Breast epithelium (tissue), 4 donors: ENCODE results near the gene KRTAP9-1. TPM values are rescaled to one million over a fixed set of nuclear protein-coding genes. Genes with fewer than 3 reads are reported as not detected.

Experiments
- DNase-seq, 2 donors: peaks; one replicate each; pipeline ENCODE4 v3.0.0-alpha.2; 2019; ENCODE audit warnings: low spot score in 2 of 2
- H3K27ac ChIP-seq, 2 donors: fragments of 200-600 bp; sonication (generic) in 1 of 2; one replicate each; pipeline ENCODE4 v1.5.1; 2016 to 2019; ENCODE audit warnings: mild to moderate bottlenecking in 1 of 2
- H3K27me3 ChIP-seq, 2 donors: fragments of 200-600 bp; sonication (generic) in 1 of 2; one replicate each; pipeline versions ENCODE4 v1.5.1 to v1.6.0; 2017 to 2019; ENCODE audit warnings: control low read depth in 1 of 2, mild to moderate bottlenecking in 1 of 2
- H3K36me3 ChIP-seq: fragments of 200-600 bp; one replicate; pipeline ENCODE4 v1.5.1; 2019
- H3K4me1 ChIP-seq, 2 donors: fragments of 200-600 bp; sonication (generic); one replicate each; pipeline ENCODE4 v1.5.1; 2016 to 2019; ENCODE audit warnings: control low read depth in 1 of 2
- H3K4me3 ChIP-seq, 3 donors: fragments of 200-600 bp; sonication (generic); 1 replicate in 2 of 3; 2 replicates in 1 of 3; pipeline ENCODE4 v1.5.1; 2016 to 2019; ENCODE audit warnings: mild to moderate bottlenecking in 3 of 3, moderate library complexity in 2 of 3
- H3K9me3 ChIP-seq, 2 donors: fragments of 200-600 bp; sonication (generic) in 1 of 2; one replicate each; pipeline ENCODE4 v1.5.1; 2016 to 2019; ENCODE audit warnings: control low read depth in 1 of 2
- POLR2A ChIP-seq: fragments of 450-650 bp; IDR thresholded peaks from one replicate; pipeline ENCODE4 v1.6.1; 2016; ENCODE audit warnings: antibody characterized with exemption, mild to moderate bottlenecking, moderate library complexity
- POLR2AphosphoS5 ChIP-seq, 3 donors: sonication (generic); formaldehyde crosslinking; IDR thresholded peaks; one replicate each; pipeline ENCODE4 v1.6.1; 2017; ENCODE audit warnings: antibody characterized with exemption in 3 of 3
- intact Hi-C: fragments of 100-400 bp; cut with DNase I; formaldehyde crosslinking; loops from one replicate; pipeline ENCODE4 v1.15.1; 2023; ENCODE audit warnings: low total_unique reads
- total RNA-seq, 3 donors: library from RNA; depleted of rRNA; stranded (reverse); fragments of >200 nt; gene quantifications; one replicate each; pipeline ENCODE4 v1.1.0, GENCODE V29; 2016
- TF ChIP-seq, protein P1 (sequence below), 3 donors: fragments of 450-650 bp; IDR thresholded peaks; one replicate each; pipeline ENCODE4 v1.5.1; 2016 to 2017; ENCODE audit warnings: antibody characterized with exemption in 3 of 3, mild to moderate bottlenecking in 3 of 3, moderate library complexity in 3 of 3

Gene KRTAP9-1
- total RNA-seq, 3 donors from 2014 or later, result not detected

DNA sequence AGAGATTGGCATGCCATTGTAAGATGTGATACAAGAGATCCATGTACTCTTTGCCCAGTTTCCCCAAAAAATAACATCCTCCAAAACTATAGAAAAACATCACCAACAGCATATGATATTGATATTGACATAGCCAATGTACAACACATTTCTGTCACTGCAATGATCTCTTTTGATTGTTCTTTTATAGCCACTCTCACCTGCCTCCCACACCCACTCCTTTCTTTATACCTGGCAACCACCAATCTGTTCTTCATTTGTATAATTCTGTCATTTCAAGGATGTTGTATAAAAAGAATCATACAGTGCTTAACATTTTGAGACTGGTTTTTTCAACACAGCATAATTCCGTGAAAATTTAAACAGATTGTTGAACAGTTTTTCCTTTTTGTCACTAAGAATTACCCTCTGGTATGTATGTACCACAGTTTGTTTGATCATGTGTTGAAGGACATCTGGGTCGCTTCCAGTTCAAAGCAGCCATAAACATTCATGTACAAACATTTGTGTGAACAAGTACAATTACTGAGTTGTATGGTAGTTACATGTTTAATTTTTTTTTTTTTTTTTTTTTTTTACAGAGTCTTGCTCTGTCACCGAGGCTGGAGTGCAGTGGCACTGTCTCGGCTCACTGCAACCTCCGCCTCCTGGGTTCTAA, 9.9 kb downstream of the KRTAP9-1 start:
- Histone ChIP-seq H3K9me3 (no peaks in the 10 kb centered on the region), H3K27ac (no peak overlapping the region), H3K4me3 (no peak overlapping the region), H3K27me3 (no peaks in the 10 kb centered on the region), H3K4me1 (no peaks in the 10 kb centered on the region), H3K36me3 (no peaks in the 10 kb centered on the region)
- intact Hi-C loops, result no loop called here
- no peak for DNase-seq
- TF ChIP-seq POLR2A, result no peak
- TF ChIP-seq, protein P1, sequence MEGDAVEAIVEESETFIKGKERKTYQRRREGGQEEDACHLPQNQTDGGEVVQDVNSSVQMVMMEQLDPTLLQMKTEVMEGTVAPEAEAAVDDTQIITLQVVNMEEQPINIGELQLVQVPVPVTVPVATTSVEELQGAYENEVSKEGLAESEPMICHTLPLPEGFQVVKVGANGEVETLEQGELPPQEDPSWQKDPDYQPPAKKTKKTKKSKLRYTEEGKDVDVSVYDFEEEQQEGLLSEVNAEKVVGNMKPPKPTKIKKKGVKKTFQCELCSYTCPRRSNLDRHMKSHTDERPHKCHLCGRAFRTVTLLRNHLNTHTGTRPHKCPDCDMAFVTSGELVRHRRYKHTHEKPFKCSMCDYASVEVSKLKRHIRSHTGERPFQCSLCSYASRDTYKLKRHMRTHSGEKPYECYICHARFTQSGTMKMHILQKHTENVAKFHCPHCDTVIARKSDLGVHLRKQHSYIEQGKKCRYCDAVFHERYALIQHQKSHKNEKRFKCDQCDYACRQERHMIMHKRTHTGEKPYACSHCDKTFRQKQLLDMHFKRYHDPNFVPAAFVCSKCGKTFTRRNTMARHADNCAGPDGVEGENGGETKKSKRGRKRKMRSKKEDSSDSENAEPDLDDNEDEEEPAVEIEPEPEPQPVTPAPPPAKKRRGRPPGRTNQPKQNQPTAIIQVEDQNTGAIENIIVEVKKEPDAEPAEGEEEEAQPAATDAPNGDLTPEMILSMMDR (IDR thresholded peaks at IDR 0.05), result no peak
- no peak for TF ChIP-seq POLR2AphosphoS5 (IDR thresholded peaks at IDR 0.05)

DNA sequence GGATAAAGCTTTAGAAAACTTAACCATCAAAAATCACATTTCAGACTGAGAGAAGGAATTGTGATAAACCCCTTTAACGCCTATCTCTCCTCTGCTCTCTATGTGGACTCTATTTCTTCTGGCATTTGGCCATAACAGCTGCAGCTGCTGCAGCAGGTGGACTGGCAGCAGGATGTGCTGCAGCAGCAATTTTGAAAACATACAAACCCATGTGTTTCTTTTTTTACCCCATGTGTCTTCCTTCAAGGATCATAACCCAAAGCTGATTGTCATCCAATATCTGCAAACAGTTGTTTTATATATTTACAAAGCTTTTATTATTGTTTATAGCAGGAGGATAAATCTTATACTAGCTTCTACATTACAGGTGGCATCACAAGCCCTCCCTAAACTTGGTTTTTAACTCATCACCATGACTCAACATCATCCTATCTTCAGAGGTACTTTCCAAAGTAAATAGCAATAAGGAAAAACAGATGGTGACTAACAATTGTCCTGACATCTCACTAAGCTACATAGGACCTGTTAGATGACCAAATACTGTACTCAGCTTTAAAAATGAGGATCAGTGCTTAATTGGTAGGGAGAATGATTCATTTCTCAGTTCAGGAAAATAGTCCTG, 22.3 kb downstream of the KRTAP9-1 start:
- intact Hi-C loops, result no loop called here
- TF ChIP-seq, protein P1 (IDR thresholded peaks at IDR 0.05), result no peak
- no peak for TF ChIP-seq POLR2A
- no peak for TF ChIP-seq POLR2AphosphoS5 (IDR thresholded peaks at IDR 0.05)
- Histone ChIP-seq H3K36me3 (no peaks in the 10 kb centered on the region), H3K9me3 (no peaks in the 10 kb centered on the region), H3K27ac (no peak overlapping the region), H3K4me1 (no peaks in the 10 kb centered on the region), H3K4me3 (no peak overlapping the region), H3K27me3 (no peaks in the 10 kb centered on the region)
- DNase-seq, result no peak

DNA sequence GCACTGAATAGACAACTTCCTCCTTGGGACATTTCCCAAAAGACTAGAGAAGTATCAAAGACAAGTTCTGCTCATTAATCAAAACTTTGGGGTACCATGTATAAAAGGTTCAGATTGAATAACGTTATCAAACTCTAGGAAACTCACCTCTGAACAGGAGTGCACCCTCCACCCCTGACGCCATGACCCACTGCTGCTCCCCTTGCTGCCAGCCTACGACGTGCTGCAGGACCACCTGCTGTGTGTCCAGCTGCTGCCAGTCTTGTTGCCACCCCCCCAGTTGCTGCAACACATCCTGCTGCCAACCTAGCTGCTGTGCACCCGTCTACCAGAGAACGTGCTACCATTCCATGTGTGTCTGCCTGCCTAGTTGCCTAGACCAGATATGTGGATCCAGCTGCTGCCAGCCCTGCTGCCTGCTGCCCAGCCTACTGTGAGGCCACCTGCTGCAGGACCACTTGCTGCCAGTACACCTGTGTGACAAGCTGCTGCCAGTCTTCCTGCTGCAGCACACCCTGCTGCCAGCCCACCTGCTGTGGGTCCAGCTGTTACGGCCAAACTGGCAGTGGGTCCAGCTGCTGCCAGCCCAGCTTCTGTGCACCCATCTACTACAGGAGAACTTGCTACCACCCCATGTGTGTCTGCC, 23.0 kb downstream of the KRTAP9-1 start:
- no peak for DNase-seq
- H3K27me3 ChIP-seq, result no peaks in the 10 kb centered on the region
- no peak overlapping the region for H3K4me3 ChIP-seq
- H3K4me1 ChIP-seq, result no peaks in the 10 kb centered on the region
- no peak overlapping the region for H3K27ac ChIP-seq
- H3K9me3 ChIP-seq, result no peaks in the 10 kb centered on the region
- TF ChIP-seq, protein P1 (IDR thresholded peaks at IDR 0.05), result no peak
- no peak for TF ChIP-seq POLR2A
- no peak for TF ChIP-seq POLR2AphosphoS5 (IDR thresholded peaks at IDR 0.05)
- intact Hi-C loops, result no loop called here
- no peaks in the 10 kb centered on the region for H3K36me3 ChIP-seq

DNA sequence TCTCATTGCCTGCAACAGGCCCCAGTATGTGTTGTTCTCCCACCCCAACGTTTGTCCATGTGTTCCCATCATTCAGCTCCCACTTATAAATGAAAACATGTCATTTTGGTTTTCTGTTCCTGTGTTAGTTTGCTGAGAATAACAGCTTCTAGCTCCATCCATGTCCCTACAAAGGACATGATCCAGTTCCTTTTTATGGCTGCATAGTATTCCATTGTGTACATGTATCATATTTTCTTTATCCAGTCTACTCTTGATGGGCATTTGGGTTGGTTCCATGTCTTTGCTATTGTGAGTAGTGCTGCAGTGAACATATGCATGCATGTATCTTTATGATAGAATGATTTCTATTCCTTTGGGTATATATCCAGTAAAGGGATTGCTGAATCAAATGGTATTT, 26.0 kb downstream of the KRTAP9-1 start:
- H3K9me3 ChIP-seq, result no peaks in the 10 kb centered on the region
- no peaks in the 10 kb centered on the region for H3K4me1 ChIP-seq
- DNase-seq, result no peak
- no peak overlapping the region for H3K4me3 ChIP-seq
- TF ChIP-seq, protein P1 (IDR thresholded peaks at IDR 0.05), result no peak
- no peak for TF ChIP-seq POLR2A
- TF ChIP-seq POLR2AphosphoS5 (IDR thresholded peaks at IDR 0.05), result no peak
- H3K36me3 ChIP-seq, result no peaks in the 10 kb centered on the region
- intact Hi-C loops, result no loop called here
- no peak overlapping the region for H3K27ac ChIP-seq
- H3K27me3 ChIP-seq, result no peaks in the 10 kb centered on the region

DNA sequence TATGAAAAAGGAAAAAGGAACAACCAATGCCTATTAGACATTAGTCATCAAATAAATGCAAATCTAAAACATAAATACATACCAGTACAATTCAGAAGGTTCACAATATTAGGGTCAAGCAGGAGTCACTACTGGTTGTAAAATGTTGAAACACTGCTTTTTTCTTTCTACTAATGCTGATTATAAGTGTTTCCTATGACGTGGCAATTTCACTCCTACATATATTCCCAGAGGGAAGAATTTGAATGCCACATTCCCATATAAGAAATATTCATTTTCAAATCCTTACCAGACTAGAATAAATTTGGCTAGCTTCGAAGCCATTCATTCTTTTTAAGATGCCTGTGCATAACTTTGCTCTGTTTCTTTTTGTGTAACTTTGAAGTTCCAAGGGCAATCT, 34.1 kb downstream of the KRTAP9-1 start:
- no peaks in the 10 kb centered on the region for H3K27me3 ChIP-seq
- no peak for TF ChIP-seq POLR2AphosphoS5 (IDR thresholded peaks at IDR 0.05)
- TF ChIP-seq, protein P1 (IDR thresholded peaks at IDR 0.05), result no peak
- H3K4me1 ChIP-seq, result no peaks in the 10 kb centered on the region
- DNase-seq, result no peak
- H3K4me3 ChIP-seq, result no peak overlapping the region
- H3K36me3 ChIP-seq, result no peaks in the 10 kb centered on the region
- H3K27ac ChIP-seq, result no peak overlapping the region
- H3K9me3 ChIP-seq, result no peaks in the 10 kb centered on the region
- intact Hi-C loops, result no loop called here
